NK-92 (cell line): ENCODE results near the gene MMP24OS.

Source experiments
- DNase-seq: peaks from one replicate; lab custom pipeline; 2025; ENCODE audit not compliant: unreplicated experiment; lab: John Stamatoyannopoulos, UW

Gene MMP24OS

GRCh38 chr20:35291654-35292503 is 14.0 kb upstream of the MMP24OS start, which contains the start of gene FAM83C:
Gene FAM83C (minus strand): TSS chr20:35292425. CDS start chr20:35292304, 121 bp downstream.
- no peak for DNase-seq

DNA sequence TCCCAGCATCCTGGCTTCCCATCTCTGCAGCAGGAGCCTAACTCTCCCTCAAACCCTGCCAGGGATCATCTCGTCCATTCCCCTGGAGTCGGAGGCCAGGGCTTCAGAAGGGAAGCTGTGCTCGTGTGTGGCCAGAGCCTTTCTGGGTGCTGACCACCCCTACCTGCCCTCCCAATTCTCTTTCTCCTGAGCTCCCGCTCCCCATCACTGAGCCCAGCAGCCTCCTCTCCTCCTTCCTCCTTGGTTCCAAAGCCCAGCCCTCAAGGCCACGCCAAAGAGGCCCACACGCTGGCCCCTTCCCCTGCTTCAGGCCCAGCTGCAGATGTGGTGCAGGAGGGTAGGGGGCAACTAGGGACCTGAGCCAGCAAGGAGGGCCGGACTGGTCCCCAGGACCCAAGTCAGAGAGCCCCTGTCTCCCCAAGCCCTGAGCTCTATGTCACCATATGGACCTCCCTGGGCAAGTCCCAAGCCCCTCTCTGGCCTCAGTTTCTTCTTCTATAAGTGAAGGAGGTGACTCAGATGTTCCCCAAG is 13.0 kb upstream of the MMP24OS start:
- no peak for DNase-seq

GRCh38 chr20:35290186-35290886 is 12.4 kb upstream of the MMP24OS start:
- no peak for DNase-seq

DNA sequence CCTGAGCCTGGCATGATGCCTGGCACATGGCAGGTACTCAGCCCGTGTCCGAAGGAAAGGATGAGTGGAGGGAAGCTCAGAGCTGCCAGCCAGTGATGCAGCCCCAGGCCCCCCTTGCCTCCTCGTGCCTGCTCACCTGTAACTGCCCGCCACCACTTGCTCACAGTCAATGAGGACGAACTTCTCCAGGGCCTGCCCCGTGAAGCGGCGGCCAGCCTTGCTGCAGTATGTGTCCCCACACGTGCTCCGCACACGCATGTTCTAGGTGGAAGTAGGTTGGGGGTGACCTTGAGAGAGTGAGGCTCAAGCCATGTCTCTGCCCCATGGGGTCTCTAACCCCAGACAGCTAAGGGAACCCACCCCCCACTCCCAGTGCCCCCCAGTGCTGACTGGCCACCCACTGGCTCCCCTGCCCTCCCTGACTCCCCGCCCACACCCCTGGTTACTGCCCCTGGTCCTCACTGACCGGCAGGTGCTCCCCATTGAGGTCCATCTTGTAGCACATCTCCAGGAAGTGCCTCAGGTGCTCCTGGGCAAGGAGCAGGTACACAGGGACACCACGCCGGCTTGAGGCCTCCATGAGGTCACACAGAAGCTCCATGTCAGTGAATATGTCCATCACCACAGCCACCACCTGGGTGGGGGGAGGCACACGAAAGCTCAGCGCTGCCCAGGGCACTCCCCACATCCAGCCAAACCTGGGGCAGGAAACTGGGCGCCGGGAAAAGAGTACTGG is 10.6 kb upstream of the MMP24OS start:
- no peak for DNase-seq

- no peak for DNase-seq
Measured at GRCh38 chr20:35287509-35288324, 9.8 kb upstream of the MMP24OS start.

- no peak for DNase-seq
Measured at GRCh38 chr20:35286899-35287508, 9.1 kb upstream of the MMP24OS start.

GRCh38 chr20:35286077-35286898 is 8.4 kb upstream of the MMP24OS start:
- no peak for DNase-seq

DNA sequence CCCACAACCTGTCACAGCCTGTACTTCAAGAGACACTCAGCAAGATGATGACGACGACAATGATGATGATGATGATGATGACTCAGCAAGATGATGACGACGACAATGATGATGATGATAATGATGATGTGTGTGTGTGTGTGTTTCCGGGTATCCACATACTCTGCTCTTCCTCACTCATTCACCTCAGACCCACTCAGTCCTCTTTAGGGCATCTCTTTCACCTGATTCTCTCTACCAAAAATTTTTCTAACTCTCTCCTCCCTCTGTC is 7.8 kb upstream of the MMP24OS start:
- no peak for DNase-seq

DNA sequence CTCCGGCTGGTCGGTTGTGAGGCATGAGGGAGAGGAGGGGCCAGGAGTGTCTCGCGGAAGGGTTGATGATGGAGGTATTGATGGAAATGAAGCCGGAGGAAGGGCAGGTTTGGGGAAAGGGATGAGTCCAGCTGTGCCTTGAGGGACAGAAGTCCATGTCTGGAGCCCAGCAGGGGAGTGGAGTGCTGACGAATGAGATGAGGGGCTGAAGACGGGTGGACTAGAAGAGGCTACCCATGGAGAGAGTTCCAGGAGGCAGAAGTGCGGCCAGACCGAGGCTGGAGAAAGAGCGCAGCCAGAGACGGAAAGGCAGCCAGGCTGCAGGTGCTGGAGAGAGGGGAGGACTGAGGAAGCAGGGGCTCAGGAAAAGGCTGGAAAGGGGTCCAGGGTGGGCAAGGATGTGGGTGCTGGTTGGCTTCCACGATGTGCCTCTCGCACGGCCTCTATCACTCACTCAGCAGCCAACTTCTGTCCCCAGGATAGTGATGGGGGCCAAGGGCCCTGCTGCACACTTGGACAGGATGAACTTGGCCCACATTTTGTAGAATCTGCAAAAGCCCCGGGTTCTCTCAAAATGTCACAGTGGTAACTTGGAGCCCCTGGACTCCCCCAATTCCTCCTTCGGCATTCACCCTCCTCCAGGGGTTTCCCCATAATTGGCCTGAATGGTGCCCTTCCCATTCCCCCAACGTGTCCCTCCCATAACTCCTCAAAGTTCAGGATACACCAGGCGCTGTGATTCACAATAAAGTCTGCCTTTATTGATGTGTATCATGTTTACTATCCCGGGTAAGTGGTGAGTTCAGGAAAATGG is 7.3 kb upstream of the MMP24OS start:
- DNase-seq, result no peak

DNA sequence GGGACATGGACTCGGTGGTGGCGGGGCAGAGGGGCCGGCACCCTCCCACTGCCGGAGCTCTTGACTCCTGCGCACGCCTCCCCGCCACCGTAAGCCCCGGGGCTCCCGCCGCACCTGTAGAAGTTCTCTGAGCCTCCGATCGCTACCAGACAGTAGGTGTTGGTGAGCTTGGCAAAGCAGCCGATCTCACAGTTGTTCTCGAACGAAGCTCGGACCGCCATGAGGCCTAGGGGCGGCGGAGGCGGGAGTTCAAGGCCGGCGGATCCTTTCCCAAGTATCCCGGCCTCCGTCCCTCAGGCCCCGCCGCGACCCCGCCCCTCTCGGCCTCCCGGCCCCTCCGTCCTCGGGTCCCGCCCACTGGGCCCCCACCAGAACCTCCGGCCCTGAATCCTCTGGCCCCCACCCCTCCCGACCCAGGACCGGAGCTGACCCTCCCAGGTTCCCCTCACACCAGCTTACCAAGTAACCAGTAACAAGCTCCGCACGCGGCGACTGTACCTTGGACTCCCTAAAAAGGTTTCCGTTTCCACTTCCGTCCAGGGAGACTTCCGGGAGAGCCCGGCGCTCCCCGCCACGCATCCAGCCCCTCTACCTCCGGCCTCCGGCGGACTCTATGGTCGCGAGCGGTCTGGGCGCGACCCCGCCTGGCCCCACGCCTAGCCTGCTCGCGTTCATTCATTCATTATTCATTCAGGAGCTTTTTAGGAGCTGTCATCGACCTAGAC is 6.5 kb upstream of the MMP24OS start, which contains the start of gene EIF6:
Gene EIF6, minus strand, starts transcription at position 506 of the 725 bp plus-strand sequence. Its CDS starts 285 bp downstream, at position 221.
- no peak for DNase-seq

DNA sequence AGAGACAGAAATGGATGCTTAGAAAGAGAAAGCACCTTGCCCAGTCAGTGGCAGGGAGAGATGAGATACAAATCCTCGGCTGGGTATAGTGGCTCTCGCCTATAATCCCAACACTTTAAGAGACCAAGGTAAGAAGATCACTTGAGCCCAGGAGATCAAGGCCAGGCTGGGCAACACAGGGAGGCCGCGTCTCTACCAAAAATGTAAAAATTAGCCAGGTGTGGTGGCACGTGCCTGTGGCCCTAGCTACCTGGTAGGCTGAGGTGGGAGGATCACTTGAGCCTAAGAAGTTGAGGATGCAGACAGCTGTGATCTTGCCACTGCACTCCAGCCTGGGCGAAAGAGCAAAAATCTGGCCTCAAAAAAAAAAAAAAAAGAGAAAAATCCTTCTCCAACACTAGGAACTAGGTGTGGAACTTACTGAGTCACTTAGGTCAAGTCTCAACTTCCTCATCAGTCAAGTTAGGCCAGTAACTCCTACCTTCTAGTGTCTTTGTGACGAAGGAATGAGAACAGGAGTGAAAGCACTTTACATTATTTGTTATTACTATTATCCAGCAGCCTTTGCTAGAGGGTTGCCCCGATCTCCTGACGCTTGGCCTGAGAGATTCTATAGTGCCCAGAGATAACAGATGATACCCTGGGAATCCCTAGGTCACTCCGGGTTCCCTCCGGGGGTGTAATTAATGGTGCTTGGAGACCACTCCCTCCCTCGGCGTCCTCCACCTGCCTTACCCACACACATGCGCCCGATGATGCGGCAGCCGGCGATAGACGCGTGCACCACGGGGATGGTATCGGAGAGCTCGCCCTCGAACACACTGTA is 5.7 kb upstream of the MMP24OS start:
- no peak for DNase-seq

- no peak for DNase-seq
Measured at GRCh38 chr20:35281506-35282101, 3.7 kb upstream of the MMP24OS start.

DNA sequence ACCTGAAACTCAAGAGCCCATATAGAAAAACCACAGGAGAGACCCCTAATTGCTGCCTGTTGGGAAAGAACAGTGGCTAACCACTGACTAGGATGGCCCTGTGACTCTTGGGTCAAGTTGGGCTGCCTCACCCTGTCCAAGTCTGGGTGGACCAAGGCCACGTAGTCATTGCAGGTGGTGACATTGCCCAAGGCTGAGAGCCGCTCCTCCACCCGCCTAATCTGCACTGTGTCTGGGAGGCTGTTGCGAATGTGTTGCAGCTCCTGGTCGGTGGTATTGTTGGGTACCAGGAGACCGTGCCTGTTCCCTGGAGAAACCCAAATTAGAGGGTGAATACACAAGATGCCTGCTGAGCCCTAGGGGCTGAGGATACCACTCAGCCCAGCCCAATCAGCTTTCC is 2.6 kb upstream of the MMP24OS start:
- DNase-seq, result no peak

GRCh38 chr20:35279533-35280174 is 1.7 kb upstream of the MMP24OS start:
- no peak for DNase-seq

- no peak for DNase-seq
Measured at GRCh38 chr20:35279040-35279439, 1.1 kb upstream of the MMP24OS start.

- DNase-seq, result no peak
Measured at GRCh38 chr20:35277127-35277526, 795 bp downstream of the MMP24OS start.
